LNCAP (cell line): ENCODE measurements around the gene CLINT1.

Experiments used
- TF ChIP-seq, protein P1 (sequence below): fragments of 450-650 bp; IDR thresholded peaks from 2 replicates; pipeline ENCODE4 v1.5.1; 2017; ENCODE audit warnings: mild to moderate bottlenecking

CLINT1 gene

GRCh38 chr5:157867751-157868387 lies 8.9 kb upstream of the CLINT1 start:
- TF ChIP-seq, protein P1, sequence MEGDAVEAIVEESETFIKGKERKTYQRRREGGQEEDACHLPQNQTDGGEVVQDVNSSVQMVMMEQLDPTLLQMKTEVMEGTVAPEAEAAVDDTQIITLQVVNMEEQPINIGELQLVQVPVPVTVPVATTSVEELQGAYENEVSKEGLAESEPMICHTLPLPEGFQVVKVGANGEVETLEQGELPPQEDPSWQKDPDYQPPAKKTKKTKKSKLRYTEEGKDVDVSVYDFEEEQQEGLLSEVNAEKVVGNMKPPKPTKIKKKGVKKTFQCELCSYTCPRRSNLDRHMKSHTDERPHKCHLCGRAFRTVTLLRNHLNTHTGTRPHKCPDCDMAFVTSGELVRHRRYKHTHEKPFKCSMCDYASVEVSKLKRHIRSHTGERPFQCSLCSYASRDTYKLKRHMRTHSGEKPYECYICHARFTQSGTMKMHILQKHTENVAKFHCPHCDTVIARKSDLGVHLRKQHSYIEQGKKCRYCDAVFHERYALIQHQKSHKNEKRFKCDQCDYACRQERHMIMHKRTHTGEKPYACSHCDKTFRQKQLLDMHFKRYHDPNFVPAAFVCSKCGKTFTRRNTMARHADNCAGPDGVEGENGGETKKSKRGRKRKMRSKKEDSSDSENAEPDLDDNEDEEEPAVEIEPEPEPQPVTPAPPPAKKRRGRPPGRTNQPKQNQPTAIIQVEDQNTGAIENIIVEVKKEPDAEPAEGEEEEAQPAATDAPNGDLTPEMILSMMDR: no peak

DNA sequence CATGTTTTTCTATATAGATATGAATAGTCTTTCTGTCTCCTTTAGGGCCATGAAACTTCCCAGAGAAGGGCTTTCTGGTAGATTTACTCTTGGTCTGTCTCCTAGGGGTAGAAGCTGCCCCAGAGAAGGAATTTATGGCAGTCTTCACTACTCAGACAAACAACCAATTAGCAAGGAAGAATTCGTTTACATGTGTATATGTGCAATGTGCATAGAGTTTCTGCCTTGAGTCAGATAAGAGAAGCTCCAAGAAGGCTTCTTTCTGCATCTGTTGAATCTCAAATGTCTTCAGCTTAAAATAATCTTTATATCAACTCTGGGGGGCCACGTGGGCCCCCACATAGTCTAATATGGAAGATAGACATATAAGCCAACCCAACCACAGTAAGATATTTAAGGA lies 7.6 kb upstream of the CLINT1 start:
- TF ChIP-seq, protein P1: no peak

GRCh38 chr5:157865781-157866180 lies 6.8 kb upstream of the CLINT1 start:
- TF ChIP-seq, protein P1: no peak

DNA sequence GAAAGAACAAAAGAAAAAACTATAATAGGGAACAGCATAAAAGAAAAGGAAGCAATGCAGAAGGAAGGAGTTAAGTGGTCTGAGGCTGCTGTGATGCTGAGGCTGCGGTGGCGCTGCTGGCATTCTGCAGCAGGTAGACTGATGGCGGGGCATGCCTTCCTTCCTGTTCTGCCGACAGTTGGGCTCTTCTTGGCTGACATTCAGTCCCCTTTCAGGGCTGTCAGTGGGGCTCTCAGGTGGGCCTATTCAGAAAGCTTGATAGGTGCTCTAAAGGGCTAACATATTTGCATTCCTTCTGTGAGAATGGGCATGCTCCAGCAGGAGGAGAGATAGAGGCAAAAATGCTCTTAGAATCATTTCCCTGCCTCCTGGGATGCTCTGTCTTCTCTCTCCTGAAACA lies 5.1 kb upstream of the CLINT1 start:
- TF ChIP-seq, protein P1: no peak

DNA sequence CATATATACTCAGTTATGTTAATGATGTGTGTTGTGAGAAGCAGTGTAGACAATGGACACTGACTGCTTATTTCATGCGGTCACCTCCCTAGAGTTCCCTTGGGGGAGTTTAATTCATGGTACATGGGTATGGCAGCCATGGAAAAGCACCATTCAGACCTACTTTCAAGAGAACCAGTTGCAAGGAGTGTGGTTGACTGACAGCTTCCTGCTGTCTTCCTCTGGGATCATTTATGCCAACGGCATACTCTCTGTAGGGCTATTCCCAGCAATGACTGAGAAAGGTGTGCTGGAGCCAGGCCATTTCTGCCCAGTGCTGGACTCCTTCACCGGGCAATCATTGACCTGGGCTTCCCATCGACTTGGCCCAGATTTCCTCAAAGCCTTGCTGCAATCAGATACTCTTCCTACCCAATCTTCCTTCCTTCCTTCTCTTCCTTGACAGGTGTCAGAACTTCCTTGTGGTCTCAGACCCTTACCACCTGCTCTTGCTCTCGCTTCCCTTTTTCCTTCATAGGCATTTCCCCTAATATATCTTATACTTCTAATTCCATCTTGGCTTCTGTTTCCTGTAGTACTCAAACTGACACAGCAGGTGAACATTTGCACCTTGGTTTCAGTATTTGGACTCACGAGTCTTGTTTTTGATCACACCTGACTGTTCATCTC lies 3.4 kb upstream of the CLINT1 start:
- TF ChIP-seq, protein P1: no peak

DNA sequence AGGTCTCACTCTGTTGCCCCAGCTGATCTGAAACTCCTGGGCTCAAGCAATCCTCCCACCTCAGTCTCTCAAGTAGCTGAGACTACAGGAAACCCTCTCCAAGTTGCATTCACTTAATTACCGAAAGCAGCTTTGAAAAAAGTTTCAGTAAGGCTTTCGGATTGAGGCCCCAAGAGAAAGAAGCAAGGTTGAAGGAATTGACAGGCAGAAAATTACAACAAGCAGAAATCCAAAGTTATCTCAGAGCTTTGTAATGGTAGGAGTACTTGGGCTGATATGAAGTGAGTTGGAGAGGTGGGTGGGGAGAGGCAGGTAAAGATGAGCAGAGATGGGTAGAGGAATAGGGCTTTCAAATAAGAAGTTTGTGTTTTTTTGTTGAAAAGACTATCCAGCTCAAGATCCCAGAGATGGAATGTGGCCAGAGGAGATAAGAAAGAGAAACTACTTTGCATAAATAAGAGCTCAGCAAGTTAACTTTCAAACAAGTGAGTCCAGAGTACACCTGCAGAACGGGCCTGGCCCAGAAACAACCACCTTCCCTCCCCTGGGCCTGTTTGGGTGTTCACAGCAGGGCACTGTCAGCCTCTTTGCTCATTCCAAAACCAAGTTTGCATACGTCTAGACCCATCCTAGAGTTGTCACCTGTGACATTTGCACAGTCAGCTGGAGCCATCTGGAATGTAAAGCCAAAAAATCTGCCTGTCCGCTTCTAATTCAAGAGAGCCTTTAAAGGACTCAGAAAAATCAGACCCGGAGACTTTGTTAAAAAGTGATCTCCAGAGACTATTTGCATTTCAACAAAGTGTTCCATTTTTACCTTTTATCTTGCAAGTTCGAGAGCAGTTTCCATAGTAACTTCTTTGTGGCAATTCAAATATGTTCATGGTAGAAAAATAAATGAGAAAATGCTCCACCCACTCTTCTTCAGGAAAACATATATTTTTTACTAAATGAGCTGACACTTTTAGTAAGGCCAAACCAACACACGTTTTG lies 2.2 kb upstream of the CLINT1 start:
- TF ChIP-seq, protein P1: no peak

DNA sequence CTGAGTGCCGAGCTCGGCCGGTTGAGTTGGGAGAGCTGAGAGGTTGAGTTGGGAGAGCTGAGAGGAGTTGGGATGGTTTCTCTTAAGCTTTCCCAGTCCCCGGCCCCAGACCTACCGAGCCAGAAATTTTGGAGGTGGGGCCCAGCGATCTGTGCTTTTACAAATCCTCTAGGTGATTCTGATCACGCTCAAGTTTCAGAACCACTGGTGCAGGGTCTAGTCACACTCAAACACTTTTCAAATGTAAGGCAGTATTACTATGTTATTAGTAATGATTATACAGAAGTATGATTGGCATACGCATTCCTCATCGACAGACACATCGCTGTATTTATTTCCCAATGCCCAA lies 256 bp upstream of the CLINT1 start:
- TF ChIP-seq, protein P1: no peak
